Suppressor macrophage treated with lipopolysaccharide for 4 hours (primary cell): Measurements from ENCODE around the gene TPX2.

Experiments
- DNase-seq: peaks from one replicate; pipeline ENCODE4 v3.0.0-alpha.2; 2020

The TPX2 gene

DNA sequence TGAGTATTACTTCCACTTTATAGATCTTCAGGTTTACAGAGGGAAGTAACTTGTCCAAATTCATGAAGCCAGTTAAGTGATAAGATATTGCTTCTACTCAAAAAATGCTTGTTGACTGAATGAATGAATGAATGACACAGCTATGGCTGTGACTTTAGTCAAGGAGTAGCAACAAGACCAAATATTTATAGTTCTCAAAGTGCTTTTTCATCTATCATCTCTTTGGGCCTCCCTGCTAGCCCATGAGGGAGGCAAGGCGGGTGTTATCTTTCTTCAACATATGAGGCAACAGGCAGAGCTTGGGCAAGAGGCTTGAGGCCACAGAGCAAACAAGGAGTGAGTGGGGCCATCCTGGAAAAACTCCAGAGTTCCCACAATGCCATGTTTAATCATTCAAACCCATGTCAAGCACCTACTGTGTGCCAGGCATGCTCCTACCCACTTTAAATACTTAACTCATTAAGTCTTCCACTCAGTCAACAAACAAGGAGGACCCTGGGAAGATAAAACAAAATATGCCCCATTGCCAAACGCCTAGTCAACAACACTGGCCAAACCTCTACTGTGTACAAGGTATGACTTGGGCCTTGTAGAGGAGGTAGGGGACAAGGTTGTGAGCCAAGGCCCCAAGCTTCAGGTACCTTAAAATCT, 32.4 kb upstream of the TPX2 start:
- DNase-seq, result no peak

- DNase-seq, result no peak
These were observed 31.9 kb upstream of the TPX2 start for GRCh38 chr20:31707258-31707615.

GRCh38 chr20:31707994-31708735, 30.9 kb upstream of the TPX2 start:
- no peak for DNase-seq

DNA sequence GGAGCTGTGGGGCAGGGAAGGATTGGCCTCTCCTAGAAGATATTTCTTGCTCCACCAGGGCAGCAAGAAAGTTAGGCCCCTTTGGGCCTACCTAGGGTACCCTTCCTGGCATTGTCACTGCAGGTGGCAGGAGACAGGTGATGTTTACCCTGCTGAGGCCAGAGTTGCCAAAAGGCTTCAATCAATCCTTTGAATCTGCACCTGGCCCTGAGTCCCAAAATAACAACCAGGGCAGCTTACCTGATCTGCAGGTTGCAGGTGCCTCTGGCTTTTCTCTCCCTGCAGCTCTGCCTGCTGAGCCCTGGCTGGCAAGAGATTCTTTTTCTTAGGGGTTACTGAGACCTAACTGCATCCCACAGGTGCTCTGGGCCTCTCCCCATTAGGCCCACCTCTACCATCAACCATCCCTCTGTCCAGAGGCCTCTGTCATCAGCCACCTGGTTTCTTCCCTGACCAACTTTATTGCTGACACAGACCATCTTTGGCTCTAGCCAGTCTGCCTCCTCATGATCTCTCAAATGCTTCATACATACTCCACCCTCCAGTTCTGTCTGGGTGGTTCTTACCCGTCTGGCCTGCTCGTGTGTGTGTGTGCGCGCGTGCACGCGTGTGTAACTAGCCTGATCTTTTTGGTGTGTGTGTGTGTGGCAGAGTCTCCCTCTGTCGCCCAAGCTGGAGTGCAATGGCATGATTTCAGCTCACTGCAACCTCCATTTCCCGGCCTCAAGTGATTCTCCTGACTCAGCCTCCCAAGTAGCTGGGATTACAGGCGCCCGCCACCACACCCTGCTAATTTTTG, 30.2 kb upstream of the TPX2 start:
- no peak for DNase-seq

DNA sequence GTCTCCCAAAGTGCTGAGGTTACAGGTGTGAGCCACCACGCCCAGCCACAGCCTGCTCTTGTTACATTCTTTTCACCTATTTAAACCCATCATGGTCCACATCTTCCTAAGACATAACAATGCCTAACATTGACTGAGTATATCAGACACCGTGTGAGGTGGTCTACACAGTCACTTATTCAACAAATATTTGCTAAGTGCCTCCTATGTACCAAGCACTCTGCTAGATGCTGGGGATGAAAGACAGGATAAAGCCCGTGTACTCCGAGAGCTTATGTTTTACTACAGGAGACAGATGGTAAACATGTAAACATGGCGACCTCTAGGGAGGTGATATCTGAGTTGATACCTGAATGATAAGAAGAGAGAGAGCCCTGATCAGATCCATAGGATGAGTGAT, 29.2 kb upstream of the TPX2 start:
- DNase-seq, result no peak

- DNase-seq, result no peak
These were observed 28.5 kb upstream of the TPX2 start for GRCh38 chr20:31710423-31711108.

DNA sequence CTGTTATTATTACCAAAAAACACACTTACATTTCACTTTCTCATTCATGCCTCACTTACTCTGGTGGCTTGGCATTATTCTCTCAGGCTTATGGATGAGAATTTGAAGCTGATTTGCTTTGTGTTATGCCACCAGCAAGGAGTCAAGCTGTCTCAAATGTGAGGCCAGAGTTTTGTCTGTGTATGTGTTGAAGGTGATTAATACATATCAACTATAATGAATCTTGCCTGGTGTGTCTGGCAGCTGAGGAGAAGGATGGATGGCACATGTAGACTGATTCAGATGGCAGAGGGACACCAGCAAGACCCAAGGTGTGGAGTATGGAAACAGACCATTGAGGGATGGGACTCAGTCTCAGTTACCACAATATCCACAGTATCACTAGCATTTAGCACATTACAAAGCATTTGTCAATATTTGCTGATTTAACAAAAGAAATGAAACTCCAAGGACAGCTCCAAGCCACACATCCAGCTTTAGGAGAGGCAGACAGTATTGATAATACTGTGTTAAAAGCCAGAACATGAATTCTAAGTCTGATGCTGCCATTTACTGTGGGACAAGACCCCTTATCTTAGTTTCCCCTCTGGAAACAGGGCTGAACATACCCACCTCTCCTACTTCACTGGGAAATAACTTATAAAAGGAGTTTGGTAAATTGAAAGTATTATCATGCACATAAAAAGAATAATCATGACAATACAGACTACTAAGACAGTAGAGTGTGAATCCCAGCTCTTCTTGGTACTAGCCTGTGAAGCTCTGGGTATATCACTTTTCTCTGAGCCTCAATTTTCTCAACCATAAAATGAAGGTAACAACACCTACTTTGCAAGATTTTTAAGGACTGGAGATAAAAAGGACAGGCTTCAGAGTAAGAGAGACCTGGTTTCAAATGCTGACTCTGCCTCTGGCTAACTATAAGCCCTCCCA, 27.6 kb upstream of the TPX2 start:
- no peak for DNase-seq

- no peak for DNase-seq
These were observed 27.0 kb upstream of the TPX2 start for GRCh38 chr20:31712112-31712553.

DNA sequence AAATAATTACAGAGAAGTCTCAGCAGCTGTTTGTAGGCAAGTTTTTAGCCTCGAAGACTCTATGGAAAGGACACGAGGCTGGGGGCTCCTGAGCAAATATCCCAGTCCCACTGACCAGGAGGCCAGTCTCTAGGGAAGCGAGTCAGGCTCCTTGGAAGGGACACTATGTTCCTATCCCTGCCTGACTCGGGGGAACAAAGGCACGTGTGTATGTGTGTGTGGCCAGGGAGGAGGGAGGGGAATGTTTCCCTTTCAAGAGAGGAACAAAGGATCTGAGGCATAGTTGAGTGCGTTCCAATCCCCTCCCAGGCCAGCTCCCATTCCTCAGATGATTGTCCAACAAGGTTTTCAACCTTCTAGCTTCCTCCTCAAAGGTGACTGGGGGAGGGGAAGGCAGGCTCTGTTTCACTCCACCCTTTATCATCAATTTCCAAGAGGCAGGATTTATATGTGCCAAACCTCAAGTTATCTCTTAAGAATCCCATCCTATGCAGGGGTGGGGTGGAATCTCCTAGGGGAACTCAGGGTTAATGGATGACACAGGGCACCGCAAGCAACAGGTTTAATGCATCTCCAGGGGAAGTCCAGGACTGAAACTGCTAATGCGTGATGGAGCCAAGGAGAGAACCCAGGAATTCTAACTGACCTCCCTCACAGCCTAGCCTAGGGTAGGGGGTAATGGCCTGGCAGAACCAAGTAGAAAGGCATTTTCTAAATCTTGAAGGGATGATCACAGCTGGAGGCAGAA, 26.4 kb upstream of the TPX2 start:
- no peak for DNase-seq

- no peak for DNase-seq
These were observed 25.5 kb upstream of the TPX2 start for GRCh38 chr20:31713312-31714273.

DNA sequence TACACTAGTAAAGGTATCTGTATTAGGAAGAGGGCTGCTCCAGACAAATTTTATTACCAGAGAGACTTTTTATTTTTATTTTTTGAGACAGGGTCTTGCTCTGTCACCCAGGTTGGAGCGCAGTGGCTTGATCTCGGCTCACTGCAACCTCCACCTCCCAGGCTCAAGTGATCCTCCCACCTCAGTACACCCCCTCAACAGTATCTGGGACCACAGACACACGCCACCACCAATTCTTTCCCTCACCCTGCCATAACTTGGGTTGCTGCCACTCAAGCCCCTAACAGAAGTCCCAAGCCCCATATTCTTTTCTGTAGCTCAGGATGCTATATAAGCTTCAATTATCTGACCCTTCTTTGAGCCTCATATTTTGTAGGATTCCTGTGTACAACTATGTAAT, 23.3 kb upstream of the TPX2 start:
- no peak for DNase-seq

GRCh38 chr20:31716351-31716750, 22.7 kb upstream of the TPX2 start:
- DNase-seq, result no peak

- DNase-seq, result no peak
These were observed 22.1 kb upstream of the TPX2 start for GRCh38 chr20:31716818-31717477.

DNA sequence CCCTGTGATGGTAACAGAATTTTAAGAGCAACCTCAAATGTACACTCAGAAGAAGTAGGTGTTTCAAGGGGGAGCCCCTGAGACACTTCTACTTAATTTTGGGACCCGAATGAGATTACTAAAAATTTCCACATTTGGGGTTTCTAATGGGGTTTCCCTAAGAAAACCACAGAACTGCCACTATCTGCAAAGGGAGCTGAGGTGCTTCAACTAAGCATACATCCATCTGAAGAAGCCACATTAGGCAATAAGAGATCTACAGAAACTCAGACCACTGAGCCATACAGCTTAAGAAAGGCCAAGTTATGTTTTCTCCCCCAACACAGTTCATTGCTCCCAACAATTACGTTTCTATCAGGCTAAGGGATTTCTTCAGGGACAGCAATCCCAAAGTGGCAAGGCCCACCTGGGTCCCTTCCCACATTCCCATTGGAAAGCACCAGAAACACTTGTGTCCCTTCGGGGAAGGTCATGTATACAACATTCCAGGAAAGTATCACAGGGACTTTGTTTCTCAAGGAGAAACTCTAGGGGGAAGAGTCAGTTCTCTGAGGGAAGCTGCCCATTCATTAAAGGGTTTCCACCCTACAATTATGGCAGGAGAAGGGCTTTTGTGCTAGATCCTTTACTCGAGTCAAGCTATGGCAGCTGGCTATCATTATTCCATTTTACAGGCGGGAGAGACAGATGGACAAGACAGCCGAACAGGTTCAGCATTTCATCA, 21.4 kb upstream of the TPX2 start:
- peak; percentile 47 for DNase-seq

DNA sequence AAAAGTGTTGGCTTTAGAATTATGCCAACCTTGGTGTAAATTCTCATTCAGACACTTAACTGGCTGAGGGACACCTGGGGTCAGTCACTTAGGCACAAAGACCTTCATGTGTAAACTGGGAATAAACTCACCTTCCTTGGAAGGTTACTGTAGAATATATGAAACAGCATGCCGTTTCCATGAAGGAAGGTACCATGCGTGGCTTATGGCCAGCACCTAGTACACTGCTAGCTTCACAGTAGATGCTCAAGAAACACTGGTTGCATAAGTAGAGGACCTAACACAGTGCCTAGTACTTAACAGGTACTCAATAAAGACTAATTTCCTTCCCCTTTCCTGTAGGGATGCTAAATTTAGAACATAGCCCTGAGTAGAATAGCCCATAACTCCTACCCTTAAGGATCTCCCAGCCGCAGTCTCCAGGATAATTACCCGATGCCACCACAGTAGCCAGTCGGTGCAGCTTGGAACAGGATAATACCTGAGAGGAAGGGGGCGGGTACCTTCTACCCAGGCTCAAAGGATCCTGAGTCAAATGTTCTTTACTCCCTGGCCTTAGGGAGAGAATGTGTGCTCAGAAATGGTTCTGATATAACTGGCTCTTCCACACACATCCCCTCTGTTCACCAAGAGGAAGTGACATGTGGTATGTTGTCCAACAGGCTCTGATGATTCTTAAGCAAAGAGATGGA, 20.0 kb upstream of the TPX2 start:
- no peak for DNase-seq

GRCh38 chr20:31719644-31720485, 19.2 kb upstream of the TPX2 start:
- DNase-seq, result no peak
